Fibroblast of skin of left quadriceps (primary cell): ENCODE results near the gene GGCX.
A peak's percentile ranks its signal among the peaks of the same experiment; 100 is the strongest.

ENCODE experiments used
- DNase-seq, 2 experiments: peaks; one replicate each; pipeline ENCODE4 v3.0.0-alpha.2; 2013; ENCODE audit warnings: low read depth in 2 of 2

Gene GGCX

DNA sequence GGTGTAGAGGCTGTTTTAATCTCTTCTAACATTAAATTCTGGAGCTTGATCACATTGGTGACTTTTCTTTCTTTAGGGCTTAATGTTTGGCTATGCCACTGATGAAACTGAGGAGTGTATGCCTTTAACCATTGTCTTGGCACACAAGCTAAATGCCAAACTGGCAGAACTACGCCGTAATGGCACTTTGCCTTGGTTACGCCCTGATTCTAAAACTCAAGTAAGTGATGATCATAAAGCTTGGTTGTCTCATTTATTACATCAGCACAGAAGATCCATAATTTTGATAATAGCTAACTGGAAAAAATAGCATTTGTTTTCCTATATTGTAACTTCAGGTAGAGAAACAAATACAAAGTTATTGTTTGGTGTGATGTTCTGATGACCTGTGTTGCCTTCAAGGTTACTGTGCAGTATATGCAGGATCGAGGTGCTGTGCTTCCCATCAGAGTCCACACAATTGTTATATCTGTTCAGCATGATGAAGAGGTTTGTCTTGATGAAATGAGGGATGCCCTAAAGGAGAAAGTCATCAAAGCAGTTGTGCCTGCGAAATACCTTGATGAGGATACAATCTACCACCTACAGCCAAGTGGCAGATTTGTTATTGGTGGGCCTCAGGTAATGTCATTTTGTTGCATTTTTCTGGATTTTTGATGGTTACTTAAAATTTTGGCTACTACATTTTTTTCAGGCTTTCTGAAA is 19.4 kb downstream of the GGCX start:
- DNase-seq, result no peak

GRCh38 chr2:85541262-85541661 is 20.0 kb downstream of the GGCX start:
- DNase-seq, result no peak

DNA sequence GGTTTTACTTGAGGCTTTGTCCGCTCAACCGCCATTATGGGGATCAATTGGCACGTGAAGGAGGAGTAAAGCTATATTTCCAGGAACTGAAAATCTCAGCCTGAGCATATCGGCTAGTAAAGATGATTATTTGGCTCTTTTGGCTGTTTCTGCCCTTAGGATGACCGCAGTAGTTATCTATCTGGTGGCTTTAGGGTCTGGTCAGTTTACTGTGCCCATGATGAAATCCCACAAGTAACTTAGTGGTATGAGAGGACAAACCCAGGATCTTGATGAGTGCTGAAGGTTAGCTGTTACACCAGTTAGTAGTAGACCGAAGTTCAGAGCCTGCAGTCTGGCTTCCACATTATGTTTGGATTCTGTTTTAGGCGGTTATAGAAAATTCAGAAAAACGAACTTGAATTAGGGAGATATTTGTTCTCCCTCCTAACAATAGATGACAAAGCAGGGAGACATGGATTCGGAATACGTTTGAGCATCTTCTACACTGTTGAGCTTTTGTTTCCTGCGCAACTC is 21.1 kb downstream of the GGCX start:
- DNase-seq, result no peak

DNA sequence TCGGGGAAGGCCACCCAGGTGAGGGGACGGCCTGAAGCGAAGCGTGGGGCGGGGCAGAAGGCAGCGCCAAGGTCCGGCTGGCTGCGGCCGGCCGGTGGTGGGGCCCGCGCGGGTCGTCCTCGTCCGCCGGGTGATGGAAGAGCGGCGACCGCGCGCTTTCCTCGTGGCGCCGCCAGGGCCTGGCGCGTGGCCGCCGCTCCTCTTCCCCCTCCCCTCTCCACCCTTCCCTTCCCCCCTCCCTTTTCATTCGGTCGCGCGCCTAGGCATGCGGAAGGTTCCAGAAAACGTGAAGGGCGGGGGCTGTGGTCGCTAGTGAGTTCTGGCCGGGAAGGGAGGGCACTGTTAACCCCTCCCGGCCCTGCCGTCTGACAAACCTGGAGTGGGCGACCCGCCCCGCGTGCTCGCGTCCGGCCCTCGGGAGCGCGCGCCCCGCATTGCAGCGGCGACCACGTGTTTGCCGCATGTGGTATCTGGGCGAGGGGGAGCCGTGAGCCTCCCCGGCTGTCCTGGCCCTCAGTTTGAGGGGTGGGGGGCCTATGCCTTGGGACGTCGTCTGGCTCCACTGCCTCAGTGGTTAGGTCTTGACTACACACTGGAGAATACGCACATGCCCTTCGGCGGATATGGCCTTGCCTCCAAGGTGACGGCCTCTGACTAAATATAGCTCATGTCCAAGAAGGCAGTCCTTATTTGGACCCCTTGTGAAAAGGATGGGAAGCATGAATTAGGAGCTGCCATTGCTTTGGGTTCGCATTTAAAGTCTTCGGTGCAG is 21.7 kb downstream of the GGCX start:
- DNase-seq, result peak; percentile 28 to 39

DNA sequence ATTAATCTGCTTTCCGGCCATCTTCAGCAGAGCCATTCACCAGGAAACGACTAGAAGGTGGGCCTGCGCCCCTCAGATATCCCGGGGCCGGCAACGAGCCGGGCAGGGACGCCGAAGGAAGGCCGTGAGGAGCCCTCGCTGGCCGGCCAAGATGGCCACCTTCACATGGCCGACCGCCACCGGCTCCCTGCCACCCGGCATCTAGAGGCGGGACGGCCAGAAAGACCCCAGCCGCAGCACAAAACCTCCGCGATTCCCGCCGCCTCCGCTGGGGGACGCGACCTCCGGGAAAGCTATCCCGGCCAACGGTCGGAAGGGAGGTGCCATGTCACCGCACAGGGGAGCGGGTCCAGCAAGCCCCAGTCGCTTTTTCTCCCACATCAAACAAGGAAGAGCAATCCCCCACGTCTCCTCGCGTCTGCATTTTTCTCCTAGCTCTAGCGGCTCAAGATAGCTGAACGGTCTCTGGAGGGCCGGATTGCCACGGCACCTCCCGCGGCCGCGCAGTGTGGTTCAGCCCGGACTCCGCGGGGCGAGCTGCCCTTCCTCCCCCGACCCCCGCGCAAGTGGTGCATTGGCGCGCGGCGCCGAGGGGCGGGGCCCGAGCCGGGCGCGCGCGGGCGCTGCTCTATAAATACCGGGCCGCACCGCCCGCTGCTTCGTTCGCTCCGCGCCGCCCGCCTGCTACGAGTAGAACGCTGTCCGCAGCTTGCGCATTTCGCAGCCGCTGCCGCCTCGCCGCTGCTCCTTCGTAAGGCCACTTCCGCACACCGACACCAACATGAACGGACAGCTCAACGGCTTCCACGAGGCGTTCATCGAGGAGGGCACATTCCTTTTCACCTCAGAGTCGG is 22.6 kb downstream of the GGCX start, which contains the start of gene MAT2A:
MAT2A (plus strand) TSS at position 662 of the 854 bp plus-strand sequence; CDS start at position 782, 120 bp downstream.
- peak; percentile 84 to 86 for DNase-seq

DNA sequence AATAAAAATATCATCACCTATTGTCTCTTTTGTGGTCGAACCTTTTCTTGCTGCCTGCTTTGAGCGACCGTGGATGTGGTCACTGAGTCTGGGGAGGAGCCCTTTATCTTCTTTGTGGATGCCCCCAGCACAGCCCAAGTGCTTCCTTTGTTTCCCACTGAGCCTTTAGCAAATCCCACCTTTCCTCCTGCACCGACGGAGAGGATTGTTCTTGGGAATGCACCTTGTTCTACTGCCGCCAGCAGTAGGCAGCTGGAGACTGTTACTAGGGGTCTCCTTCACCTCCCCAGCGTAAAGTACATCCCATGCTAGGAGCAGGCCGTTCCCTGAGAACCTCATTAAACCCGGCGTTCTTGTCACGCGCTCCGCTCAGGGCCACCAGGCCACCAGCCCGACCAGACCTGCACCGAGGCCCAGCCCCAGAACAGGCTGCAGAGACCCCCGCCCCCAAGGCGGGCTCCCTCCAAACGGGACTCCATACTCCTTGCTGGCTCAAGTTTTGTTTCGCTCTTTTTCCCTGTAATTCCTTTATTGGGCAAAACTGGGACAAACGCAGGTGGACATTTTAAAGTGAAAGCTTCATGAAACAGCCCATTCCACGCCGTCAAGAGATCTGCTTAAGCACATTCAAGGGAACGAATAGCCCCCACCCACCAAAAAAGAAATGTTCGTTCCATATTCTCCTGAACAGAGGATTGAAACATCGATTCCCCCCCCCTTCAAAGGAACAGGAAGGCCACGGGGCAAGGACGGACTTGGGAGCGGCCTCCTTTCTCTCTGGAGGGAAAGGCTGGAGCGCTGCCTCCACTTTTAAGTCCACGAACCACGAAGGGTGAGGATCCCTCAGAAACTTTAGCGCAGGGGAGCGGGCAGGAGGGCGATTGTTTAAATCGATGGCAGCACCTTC is 23.4 kb downstream of the GGCX start:
- DNase-seq, result no peak

DNA sequence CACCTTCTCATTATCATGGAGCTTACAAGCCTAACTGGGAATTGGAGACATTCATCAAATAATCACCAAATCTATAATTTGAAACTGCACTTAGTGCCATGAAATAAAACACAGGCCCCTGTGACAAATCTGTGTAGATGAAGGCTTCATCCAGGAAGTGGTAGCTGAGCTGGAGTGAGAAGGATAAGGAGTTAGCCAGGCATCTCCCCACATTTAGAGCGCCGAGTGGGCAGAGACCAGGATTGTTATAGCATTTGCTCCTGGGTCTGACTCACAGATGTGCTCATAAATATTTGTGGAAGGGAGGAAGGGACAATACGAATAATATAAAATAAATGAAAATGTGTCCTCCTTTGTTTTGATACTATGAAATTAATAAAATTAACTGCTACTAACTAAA is 24.8 kb downstream of the GGCX start:
- DNase-seq, result peak; percentile 53 to 57

- no peak for DNase-seq
Observed at GRCh38 chr2:85534881-85535280, 26.4 kb downstream of the GGCX start.

- no peak for DNase-seq
Observed at GRCh38 chr2:85534099-85534498, 27.2 kb downstream of the GGCX start.

GRCh38 chr2:85531589-85531988 is 29.7 kb downstream of the GGCX start:
- no peak for DNase-seq

DNA sequence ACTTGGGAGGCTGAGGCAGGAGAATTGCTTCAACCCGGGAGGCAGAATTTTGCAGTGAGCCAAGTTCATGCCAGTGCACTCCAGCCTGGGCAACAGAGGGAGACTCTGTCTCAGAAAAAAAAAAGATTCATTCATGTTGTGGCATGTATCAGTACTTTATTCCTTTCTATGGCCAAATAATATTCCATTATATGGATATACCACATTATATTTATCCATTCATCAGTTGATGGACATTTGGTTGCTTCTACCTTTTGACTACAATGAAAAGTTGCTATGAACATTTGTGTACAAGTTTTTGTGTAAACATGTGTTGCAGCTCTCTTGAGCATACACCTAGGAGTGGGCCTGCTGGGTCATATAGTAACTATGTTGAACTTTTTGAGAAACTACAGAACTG is 31.5 kb downstream of the GGCX start:
- DNase-seq, result no peak

GRCh38 chr2:85528355-85528754 is 32.9 kb downstream of the GGCX start:
- no peak for DNase-seq

GRCh38 chr2:85527787-85528186 is 33.5 kb downstream of the GGCX start:
- DNase-seq, result no peak

- DNase-seq, result no peak
Observed at GRCh38 chr2:85525567-85525966, 35.7 kb downstream of the GGCX start.

GRCh38 chr2:85525029-85525428 is 36.3 kb downstream of the GGCX start:
- DNase-seq, result no peak

DNA sequence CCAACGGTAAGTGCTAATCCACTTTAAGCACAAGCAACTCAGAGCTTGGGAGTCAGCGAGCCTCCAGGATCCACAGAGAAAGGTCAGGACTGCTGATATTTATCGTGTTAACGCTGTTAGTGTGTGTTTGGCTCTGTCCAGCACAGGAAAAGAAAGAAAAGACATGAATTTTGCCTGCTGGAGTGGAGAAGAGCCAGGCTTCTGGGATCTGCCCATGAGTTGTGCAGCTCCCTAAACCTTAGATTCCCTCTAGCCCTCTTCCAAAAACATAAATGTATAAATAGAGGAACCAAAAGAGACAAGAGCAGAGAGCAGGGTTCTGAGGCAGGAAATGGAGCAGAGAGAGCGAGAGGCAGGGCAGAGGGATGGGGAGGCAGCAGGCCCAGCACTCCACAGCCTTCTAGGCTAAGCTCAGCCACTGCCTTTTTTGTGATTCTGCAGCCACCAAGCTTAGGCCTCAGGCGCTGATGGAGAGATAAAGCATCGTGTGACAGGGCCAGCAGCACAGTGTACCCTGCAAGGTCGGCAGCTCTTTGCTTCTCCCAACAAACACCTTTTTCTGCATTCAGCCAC is 36.9 kb downstream of the GGCX start:
- DNase-seq, result no peak

DNA sequence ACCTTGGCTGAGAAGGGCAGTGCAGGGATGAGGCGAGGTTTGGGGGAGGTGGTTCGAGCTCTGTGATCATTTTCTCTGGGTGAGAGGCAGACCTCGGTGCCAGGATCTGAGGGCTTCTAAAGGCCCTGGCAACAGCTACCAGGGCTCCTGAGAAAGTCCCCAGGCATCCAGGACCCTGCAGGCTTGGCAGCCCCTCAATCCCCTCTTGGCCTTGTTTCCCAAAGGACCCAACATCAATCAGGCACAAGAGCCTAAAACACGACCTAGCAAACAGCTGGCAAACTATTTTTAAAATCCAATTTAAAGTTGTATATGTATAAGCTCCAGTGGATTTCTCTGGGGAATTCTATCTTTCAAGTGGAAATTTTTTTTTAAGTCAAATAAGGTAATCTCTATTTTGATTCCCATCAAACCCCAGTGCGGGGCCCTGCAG is 37.4 kb downstream of the GGCX start:
- no peak for DNase-seq

DNA sequence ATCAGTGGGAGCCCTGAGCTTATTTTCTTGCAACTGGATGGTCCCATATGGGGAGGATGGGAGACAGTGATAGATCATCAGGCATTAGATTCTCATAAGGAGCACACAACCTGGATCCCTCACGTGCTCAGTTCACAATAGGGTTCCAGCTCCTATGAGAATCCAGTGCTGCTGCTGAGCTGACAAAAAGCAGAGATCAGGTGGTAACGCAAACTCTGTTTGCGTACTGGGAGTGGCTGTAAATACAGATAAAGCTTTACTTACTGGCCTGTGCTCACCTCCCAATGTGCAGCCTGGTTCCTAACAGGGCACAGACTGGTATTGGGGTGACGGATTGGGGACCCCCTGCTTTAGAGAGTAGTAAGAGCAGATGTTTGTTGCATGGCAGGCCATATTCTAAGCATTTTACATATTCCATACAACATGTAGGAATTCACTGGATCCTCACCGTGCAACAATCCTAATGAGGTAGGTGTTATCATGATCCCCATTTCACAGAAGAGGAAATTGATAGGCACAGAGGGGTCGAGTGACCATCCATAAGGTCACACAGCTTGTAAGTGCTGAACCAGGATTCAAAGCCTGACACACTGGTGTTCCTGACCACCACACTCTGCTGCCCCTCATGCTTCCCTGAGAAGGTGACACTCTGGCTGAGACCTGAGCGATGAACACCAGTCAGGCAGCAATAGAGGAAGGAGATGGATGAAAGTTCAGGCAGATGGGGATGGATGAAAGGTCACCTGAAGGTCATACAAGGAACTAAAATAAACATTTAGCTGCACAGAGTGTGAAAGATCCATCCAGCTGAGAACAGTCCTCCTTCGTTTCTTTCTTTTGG is 38.0 kb downstream of the GGCX start:
- no peak for DNase-seq

DNA sequence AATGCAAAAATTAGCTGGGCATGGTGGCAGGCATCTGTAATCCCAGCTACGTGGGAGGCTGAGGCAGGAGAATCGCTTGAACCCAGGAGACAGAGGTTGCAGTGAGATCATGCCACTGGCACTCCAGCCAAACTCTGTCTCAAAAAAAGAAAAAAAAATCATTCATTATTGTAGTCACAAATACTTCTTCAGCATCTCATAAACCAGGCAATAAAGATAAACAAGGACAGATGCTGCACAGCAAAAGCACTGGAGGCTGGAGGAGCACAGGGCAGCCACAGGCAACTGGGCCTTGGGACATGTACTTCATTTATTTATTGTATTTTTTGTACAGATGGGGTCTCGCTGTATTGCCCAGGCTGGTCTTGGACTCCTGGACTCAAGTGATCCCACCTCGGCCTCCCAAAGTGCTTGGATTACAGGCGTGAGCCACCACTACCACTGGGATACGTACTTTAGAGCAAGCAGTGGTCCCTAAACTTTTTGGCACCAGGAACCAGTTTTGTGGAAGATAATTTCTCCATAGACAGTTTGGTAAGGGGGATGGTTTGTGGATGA is 39.1 kb downstream of the GGCX start:
- no peak for DNase-seq
